Activated T-cell treated with anti-CD3 and anti-CD28 coated beads for 4 hours (primary cell): ENCODE data around the gene MRTFA.

Experiments
- DNase-seq: peaks from one replicate; pipeline ENCODE4 v3.0.0-alpha.2; 2020

MRTFA gene

DNA sequence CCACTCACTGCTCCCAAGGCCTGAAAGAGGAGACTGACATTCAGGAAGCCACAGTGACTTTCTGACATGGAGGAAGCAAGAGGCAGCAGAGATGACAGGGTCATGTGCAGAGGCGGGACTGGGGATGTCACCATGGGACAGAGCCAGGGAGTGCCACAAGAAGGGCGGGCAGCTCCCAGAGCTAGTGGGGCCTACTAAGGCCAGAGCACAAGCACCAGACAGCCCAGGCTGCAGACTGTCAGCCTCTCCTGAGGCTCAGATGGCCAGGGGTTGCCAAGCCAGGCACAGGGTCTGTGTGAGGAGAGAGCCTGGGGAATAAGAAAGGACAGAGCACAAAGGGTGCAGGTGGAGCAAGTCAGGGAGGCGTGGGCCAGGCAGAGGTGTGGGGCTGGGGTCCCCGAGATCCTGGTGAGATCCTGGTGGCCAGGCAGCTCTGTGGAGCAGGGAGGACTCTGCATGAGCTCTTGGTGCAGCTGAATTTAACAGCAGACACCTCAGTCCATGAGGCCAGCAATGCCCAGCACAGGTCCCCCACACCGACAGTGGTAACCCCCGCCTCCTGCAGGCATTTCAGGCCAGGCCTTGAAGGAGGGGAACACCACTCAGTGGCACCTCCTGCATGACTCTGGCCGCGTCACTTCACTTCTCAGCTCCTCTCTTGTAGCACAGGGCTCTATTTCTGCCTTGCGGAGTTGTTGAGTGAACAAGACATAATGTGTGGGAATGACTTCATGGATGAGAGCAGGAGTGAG lies 213.8 kb downstream of the MRTFA start:
- no peak for DNase-seq

DNA sequence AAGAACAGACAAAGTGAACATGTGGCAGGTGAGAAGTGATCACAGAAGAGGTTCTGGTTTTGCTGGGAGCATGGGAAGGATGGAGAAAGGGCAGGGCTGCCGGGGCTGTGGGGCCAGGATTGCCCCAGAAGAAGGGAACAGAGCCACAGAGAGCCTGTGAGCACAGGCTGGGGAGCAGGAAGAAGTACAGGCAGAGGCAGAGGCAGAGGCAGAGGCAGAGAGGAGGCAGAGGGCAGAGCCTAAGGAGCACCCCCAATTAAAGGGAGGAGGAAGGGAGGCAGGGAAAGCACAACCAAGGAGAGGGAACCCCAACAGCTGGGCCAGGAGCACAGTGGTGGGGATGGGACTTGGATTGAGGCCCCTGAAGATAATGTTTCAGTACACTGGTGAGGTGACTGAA lies 214.6 kb downstream of the MRTFA start:
- no peak for DNase-seq

DNA sequence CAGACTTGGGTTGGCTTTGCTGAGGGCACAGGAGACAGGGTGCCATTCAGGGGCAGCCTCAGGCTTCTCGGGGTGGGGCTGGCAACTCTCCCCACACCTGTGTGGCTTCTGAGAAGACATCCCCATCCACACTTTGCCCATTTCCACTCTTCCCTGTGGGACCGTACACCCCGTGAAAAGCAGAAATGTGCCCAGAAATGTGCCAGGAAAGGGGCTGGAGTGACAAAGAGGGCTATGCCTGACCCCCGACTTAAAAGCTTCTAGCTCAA lies 215.5 kb downstream of the MRTFA start:
- no peak for DNase-seq

DNA sequence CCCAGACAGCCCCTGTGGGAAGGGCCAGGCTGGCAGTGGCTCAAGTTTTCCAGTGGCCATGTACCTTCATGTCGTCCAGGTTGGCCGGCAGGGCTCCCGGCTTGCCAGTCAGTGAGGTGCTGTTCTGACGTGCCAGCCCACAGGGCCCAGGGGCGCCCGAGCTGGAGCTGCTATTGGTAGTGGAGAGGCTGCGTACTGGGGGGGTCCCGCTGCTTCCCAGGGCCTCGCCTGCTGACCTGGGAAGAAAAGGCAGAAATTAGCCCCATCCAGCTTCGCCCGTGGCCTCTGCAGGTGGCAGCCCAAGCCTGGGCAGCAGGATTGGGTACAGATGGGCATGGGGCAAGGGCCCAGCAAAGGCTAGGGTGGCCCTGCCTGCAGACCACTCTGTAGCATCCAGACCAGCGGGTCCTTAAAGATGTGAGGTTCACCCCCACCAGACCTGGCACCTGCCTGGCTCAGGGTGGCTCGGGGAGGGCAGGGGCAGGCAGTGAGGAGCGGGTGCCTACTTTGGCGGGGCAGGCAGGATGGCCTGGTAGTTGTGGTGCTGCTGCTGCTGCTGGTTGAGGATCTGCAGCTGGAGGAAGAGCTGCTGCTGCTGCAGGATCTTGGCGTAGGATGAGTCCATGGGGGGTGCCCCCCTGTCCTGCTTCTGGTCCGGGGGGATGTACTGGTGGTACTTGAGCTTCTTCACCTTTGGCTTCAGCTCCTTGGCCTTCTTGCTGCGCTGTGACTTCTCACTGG lies 216.0 kb downstream of the MRTFA start:
- DNase-seq = no peak

DNA sequence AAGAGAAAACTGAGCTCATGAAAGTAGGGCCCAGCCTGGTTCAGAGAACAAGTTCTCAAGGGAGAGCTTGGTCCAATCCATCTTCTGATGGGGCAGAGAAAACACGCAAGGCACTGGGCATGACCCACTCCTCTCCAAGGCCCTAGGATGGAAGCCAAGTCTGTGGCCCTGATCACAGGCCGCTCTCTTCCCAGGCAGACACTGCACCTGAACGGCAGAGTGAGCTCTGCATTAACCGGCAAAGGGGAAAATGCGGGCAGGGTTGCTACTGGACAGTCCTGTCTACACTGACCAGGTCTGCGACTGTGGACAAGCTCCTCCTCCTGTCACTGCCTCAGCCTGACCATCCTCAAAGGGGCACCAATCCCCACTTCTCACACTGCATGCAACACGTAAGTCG lies 216.8 kb downstream of the MRTFA start:
- DNase-seq = no peak

DNA sequence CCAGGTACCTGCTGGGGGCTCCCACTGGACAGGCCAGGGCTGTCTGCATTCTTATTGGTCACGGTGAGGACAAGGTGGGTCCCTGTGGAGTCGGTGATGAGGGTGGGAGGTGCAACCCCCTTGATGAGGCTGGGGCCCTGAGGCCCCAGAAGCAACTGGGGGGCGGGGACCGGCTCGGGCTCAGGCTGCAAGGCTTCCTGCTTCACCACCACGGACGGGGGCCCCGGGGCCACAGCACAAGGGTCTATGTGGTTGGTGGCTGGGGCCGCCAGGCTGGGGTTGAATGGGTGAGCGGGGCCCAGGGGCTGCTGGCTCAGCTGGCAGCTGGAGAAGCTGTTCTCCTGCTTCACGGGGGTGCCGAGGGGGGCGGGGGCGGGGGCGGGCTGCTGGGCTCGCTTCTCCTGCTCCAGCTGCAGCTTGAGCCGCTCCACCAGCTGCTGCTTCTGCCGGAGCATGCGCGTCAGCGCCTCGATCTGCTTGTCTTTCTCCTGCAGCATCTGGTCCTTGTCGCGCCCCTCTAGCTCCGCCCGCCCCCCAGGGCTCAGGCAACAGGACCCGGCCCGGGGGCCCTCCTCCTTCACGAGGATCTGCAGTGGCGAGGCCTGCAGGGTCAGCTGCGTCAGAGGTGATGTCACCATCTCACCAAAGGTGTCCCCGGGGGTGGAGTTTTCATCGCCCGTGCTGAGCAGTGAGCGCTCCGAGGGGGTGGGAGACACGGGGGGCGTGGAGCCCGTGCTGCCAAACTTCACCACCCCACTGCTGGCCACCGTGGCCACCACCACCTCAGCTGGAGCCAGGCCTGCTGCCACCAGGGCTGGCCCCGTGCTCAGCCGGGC lies 217.9 kb downstream of the MRTFA start:
- no peak for DNase-seq

DNA sequence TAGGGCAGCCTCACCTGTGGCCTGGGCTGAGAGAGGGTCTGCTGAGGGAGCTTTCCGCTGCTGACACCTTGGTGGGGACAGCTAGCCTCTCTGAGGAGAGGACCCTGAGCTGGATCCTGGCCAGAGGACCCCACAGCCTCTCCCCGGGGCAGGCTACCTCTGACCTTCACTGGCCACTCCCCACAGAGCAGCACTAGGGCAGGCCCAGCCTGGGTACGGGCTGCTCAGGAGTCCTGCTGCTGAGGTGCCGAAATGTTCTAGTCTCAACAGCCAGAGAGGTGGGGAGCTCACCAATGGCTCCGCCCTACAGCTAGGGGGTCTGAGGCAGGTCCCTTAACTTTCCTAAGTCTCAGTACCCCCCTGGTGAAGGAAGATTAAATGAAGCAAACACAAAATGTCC lies 218.6 kb downstream of the MRTFA start:
- DNase-seq = no peak

DNA sequence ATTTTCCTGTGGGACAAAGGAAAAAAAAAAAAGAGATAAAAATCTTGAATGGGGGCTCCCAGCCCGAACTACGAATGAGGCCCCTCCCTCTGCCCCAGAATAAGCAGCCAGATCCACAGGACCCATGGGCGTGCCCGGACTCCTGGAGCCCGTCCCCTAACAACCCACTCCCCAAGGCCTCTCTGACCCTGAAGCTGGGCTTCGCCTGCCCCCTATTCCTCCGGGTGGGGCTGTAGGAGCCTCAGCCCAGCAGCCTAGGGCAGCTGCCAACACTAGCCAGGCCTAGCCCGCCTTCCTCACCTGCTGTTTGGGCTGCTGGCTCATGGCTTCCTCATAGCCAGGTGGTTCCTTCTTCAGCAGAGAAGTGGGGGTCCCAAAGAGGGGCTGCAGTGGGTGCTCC lies 219.5 kb downstream of the MRTFA start:
- no peak for DNase-seq

DNA sequence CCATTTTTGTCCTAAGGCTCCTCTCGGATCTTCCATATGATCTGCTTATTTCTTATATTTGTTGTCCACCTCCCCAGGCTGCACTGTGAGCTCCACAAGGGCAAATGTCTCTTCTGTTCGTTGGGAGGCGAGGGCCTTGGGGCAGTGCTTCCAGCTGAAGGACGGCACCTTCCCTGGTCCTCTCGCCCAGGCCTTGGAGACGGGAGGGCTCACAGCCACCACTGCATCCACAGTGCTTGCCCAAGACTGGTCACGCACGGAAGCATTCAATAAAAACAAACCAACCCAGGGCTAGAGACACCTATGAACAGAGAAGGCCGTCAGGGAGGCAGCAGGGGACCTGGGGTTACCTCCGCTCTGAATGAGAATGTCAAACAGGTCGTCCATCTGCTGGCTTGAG lies 219.9 kb downstream of the MRTFA start:
- no peak for DNase-seq

DNA sequence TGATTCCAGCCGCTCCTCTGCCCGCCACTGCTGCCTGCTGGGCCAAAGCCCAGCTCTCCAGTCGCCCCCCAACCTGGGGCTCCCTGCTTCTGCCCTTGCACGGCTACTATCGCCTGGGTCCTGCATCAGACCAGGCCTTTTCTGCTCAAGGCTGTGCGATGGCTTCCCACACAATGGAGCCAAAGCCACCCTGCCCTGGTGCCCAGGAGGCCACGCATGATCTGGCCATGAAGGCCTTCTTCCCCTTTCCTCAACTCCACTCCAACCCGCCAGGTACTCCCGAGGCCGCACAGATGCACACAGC lies 220.3 kb downstream of the MRTFA start:
- no peak for DNase-seq

DNA sequence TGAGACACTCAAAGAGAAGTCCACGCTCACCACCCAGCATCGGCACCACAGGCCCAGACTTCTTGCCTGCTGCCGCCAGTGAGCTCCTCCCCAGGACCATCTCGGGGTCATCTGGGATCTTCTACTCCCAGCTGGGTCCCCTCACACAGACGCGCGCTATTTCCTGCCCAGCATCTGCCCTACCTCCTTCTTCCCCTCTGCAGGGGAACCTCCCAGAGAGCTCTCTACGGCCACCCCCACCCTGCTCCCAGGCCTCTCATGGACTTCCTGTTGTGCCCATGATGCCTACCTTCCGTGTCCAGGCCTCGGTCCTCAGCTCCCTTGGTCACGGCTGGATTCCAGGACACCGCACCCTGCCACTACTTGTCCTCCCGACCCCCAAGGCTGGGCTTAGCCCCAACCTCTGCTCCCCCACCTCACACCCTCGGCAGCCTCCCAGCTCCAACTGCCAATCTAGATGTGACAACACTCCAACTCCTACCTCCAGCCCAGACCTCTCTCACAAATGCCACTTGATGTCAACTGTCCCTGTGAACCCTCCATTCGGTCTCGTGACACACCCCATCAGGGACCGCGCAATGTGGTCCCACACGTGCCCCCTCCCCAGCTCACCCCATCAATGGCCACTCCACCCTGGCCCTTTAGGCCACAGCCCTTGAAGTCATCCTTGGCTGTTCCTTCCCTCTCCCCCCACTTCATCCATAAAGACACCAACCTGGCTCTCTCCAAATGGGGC lies 220.8 kb downstream of the MRTFA start:
- DNase-seq = no peak

DNA sequence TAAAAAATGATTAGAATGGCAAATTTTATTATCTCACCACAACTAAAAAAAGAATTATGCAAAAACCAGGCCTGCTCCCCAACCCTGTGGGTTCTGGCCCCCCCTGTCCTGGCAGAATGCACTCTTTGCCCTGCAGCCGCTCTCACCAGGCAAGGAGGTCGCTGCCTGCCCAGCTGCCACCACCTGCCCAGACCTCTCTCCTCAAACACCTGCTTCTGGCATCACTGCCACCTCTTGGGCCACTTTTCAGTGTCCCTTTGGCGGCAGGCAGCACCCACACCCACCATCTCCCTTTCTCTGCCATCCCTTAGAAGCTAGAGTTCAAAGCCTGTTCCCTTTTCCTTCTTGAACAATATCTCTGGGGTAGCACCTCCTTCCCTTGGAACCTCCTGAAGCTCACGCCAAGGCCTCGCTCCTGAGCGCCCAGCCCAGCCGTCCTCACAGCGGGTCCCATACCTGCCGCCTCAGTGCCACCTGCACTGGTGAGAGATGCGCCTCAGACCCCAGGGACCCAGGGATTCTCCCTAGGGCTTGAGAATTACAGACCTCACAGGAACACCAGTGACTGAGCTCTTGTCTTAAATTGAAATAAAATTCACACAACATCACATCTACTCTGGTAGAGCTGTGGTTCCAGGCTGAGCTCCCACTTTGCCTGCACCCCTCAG lies 221.5 kb downstream of the MRTFA start:
- no peak for DNase-seq

DNA sequence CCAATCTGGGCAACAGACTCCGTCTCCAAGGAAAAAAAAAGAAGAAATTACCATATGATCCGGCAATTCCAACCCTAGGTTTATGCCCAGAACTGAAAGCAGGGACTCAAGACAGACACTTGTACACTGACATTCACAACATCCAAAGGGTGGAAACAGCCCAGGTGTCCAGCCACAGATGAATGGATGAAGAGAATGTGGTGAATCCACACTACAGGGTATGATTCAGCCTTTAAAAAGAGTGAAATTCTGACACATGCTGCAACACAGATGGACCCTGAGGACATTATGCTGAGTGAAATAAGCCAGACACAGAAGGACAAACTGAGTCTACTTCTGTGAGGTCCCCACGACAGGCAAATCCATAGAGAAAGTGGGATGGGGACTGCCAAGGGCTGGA lies 222.2 kb downstream of the MRTFA start:
- DNase-seq = no peak

DNA sequence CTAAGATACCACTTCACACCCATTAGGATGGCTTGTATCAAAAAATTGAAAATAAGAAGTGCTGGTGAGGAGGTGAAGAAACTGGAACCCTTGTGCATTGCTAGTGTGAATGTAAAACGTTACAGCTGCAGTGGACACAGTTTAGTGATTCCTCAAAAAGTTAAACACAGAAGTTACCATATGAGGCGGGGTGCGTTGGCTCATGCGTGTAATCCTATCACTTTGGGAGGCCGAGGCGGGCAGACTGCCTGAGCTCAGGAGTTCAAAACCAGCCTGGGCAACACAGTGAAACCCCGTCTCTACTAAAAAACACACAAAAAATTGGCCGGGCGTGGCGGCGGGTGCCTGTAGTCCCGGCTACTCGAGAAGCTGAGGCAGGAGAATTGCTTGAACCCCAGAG lies 222.6 kb downstream of the MRTFA start:
- no peak for DNase-seq

DNA sequence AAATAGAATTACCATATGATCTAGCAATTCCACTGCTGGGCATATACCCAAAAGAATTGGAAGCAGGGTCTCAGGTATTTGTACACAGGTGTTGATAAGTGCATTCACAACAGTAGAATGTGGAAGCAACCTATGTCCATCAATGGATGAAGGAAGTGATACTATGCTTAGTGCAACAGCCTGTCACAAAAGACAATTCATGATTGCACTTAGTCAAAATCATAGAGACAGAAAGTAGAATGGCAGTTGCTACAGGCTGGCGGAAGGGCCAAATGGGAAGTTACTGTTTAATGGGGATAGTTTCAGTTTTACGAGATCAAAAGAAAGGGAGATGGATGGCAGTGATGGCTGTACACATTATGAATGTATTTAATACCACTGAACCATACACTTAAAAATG lies 224.1 kb downstream of the MRTFA start:
- no peak for DNase-seq

DNA sequence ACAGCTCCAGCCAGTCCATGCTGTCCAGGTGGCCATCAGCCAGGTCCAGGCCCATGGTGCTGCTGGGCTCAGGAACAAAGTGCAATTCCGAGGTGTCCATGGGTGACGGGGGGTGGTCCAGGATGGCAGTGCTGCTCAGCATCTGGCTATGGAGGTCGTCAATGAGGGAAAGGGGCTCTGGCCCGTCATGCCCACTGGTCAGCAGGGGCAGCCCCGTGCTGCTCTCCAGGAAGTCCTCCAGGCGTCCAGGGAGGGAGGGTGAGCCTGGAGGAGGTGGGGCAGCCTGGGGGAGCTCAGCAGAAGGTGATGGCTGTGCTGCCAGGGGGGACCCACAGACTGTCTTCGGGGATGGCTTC lies 225.0 kb downstream of the MRTFA start:
- DNase-seq = no peak

DNA sequence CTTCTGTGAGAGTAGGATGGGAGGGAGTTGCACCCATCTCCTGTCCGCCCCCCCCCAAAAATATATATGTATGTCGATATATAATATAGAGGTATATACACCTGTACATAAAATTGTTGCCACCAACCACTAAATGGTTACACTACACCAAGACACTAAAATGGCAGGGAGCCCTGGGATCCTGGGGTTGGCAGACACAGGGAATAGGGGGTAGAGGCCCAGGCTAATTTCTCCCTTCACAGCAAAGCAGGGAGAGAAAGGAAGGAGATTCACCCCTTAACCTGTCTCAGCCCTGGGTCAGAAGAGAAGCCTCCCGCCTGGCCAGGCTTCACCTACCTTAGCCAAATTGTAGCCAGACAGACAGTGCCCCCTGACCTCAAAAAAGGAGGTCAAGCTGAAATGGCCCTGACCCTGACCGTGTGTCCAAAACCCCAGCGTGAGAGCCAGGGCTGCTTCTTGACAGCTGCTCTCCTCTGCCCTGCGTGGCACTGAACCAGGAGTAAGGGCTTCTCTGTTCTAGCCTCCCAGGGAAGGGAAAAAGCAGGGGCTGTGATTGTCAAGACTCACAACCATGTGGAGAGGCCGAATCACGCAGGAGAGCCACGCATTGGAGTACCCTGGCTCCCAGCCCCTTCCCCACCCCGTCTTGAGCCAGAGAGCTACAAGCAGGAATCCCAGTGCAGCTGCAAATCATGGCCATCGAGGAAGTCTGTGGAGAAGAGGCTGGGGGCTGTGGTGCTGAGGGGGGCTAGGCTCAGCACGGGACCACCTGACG lies 225.6 kb downstream of the MRTFA start:
- no peak for DNase-seq

DNA sequence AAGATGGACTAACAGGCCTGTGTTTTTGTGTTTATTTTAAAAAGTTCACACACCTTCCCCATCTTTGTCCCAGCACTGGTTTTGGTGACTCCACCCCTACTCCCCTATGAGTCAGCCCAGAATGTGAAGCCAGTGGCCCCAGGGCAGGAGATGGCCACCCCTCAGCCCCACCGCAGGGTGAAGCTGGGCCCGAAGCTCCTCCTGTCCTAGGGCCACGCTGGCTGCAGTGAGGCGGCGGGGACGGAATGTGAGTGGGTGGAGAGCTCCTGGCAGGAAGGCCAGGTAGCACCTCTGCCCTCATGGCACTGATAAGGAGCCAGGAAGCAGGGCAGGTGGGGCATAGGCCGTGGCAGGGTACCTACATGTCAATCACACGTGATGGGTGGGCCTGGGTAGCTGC lies 226.2 kb downstream of the MRTFA start:
- DNase-seq = no peak

DNA sequence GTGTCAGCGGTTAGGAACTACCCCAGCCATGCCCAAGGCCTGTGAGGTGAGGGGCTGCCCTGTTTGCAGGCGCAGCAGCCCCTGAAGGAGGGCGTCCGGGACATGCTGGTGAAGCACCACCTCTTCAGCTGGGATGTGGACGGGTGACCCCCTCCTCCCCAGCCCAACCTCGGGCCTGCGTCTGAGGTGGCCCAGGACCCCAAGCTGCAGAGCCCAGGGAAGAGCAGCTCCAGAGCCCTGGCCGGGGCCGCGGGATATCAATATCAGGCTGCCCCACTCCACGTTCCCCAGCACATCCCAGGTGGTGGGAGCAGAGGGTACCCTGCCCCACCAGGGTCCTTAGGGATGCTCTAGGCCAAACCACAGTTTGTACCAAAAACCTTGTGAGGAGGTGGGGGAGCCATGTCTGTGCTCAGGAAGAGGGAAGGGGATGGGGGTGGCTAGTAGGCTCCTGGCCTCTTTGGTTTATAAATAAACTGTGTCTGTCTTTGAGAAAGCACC lies 226.9 kb downstream of the MRTFA start:
- DNase-seq = no peak

DNA sequence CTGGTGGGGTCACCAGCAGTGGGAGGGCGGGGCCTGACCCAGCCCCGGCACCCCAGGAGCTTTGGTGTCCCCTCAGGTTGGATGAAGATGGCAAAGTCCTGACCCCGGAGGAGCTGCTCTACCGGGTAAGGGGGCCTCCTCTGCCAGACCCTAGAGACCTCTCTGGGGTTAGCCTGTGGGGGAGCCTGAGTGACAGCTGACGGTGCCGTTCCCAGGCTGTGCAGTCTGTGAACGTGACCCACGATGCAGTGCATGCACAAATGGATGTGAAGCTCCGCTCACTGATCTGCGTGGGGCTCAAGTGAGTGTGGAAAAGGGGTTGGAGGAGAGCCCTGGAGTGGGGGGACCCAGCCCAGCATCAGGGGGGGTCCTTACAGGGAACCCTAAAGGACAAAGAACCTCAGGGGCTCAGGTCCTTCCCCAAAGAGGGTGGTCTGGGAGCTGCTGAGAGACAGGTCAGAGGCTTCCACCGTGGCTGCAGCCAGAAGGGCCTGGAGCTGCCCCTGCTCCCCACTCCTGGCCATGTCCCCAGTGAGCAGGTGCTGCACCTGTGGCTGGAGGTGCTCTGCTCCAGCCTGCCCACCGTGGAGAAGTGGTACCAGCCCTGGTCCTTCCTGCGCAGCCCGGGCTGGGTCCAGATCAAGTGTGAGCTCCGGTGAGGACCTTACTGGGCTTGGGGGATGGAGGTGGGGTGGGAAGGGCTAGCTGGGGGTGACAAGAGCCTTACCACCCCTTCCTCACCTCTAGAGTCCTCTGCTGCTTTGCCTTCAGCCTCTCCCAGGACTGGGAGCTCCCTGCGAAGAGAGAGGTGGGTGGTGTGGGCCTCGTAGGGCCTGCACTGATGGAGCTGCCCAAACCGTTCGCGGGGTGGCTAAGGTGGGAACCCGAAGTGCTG lies 227.6 kb downstream of the MRTFA start:
- no peak for DNase-seq
